BLaER1 treated with 17β-estradiol and CSF1 and Interleukin-3, amounts not matched to agents 10 nM and 100 nM (cell line): ENCODE results near the gene NAA80.

Experiments
- H3K27ac ChIP-seq, 11 experiments: shearing (Covaris generic); formaldehyde crosslinking; 2 replicates each; pipeline ENCODE4 v1.8.1; 2022
- H3K27me3 ChIP-seq, 11 experiments: shearing (Covaris generic); formaldehyde crosslinking; 2 replicates each; pipeline ENCODE4 v1.8.1; 2022
- H3K36me3 ChIP-seq, 11 experiments: shearing (Covaris generic); formaldehyde crosslinking; 2 replicates each; pipeline ENCODE4 v1.8.1; 2022
- H3K4me1 ChIP-seq, 10 experiments: shearing (Covaris generic); formaldehyde crosslinking; 2 replicates each; pipeline ENCODE4 v1.8.1; 2022
- H3K4me2 ChIP-seq, 11 experiments: shearing (Covaris generic); formaldehyde crosslinking; 2 replicates each; pipeline ENCODE4 v1.8.1; 2022
- H3K4me3 ChIP-seq, 10 experiments: shearing (Covaris generic); formaldehyde crosslinking; 2 replicates each; pipeline ENCODE4 v1.8.1; 2022
- H3K9ac ChIP-seq, 11 experiments: shearing (Covaris generic); formaldehyde crosslinking; 2 replicates each; pipeline ENCODE4 v1.8.1; 2022
- H3K9me3 ChIP-seq, 11 experiments: shearing (Covaris generic); formaldehyde crosslinking; replicated peaks in 1 of 11; 2 replicates each; pipeline ENCODE4 v1.8.1; 2022
- H4K20me1 ChIP-seq, 11 experiments: shearing (Covaris generic); formaldehyde crosslinking; 2 replicates each; pipeline ENCODE4 v1.8.1; 2022
- Cebpa-rat ChIP-seq, 11 experiments: shearing (Covaris generic); IDR thresholded peaks; 2 replicates each; pipeline ENCODE4 v1.8.1; 2022

NAA80 gene

DNA sequence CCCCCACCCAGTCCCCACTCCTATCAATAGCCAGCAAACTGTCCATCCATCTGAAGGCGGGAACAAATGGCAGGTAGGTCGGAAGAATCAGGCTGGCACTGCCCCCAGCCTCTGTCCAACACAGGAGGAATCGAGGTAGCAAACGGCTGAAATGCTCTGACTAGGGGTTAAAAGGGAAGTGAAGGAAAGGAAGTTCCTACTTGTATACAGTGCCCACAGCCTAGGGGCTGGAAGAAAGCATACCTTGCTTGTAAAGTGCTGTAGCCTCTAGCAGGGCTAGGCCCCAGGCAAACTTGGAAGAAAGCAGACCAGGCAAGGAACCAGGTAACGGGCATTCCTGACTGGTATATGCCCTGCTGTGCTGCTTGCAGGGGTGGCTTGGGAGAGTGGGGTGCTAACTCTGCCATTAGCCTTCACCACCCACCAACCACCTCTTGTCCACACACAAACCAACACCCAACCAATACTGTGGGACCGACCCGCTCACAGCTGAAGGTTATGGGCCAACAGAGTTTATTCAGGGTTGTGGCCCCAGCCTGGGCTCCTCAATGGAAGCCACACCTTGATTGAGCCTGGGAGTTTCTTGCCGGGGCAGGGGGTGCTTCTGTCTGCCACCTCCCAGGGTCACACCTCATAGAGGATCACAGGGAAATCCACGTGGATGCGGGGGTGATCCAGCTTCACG, 26.4 kb upstream of the NAA80 start:
- peaks cover 25 to 51% (median 35%) of the 10 kb centered on the region in 11 experiments for H3K36me3 ChIP-seq
- no peak for TF ChIP-seq Cebpa-rat (IDR thresholded peaks at IDR 0.05)
- H3K27ac ChIP-seq, result no peak overlapping the region
- H3K9ac ChIP-seq, result peak overlapping the region in 9 of 11 experiments; percentile 15 to 93 (median 85); a peak in 10 of 22 replicates
- no peak overlapping the region for H3K4me3 ChIP-seq
- H3K27me3 ChIP-seq, result no peaks in the 10 kb centered on the region
- H3K9me3 ChIP-seq, result no peaks in the 10 kb centered on the region
- peak overlapping the region in 5 of 11 experiments; percentile 10 to 98 (median 97); a peak in 7 of 22 replicates for H3K4me2 ChIP-seq
- peaks cover 46 to 81% (median 65%) of the 10 kb centered on the region in 10 experiments for H3K4me1 ChIP-seq
- peaks cover 13 to 45% (median 26%) of the 10 kb centered on the region in 11 experiments; a peak in 20 of 22 replicates for H4K20me1 ChIP-seq

DNA sequence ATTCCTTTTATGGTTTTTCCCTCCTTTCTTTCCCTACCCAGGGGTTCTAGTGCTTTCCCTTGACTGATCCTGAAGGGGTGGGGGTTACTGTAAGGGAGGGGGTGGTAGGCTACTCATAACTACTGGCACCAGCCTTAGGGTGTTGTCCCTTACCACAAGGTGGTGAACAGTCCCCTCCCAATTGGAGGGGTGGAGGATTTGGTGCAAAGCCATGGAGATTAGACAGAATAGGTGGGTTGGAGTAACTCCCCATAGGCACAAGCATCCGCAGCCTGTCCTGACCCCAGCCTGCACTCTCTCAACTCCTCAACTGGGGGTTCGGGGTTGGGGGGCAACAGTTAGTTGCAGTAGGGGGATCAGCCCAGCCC, 25.9 kb upstream of the NAA80 start:
- TF ChIP-seq Cebpa-rat (IDR thresholded peaks at IDR 0.05), result no peak
- Histone ChIP-seq H3K9ac (peak overlapping the region in 6 of 11 experiments; percentile 15 to 93 (median 76); a peak in 4 of 22 replicates), H3K4me2 (peak overlapping the region in 3 of 11 experiments; percentile 97 to 98 (median 98); a peak in 4 of 22 replicates), H3K27ac (no peak overlapping the region), H3K27me3 (no peaks in the 10 kb centered on the region), H3K4me1 (peaks cover 51 to 81% (median 68%) of the 10 kb centered on the region in 10 experiments), H3K9me3 (no peaks in the 10 kb centered on the region), H3K4me3 (no peak overlapping the region), H3K36me3 (peaks cover 19 to 46% (median 30%) of the 10 kb centered on the region in 11 experiments), H4K20me1 (peaks cover 7 to 45% (median 26%) of the 10 kb centered on the region in 11 experiments; a peak in 20 of 22 replicates)

DNA sequence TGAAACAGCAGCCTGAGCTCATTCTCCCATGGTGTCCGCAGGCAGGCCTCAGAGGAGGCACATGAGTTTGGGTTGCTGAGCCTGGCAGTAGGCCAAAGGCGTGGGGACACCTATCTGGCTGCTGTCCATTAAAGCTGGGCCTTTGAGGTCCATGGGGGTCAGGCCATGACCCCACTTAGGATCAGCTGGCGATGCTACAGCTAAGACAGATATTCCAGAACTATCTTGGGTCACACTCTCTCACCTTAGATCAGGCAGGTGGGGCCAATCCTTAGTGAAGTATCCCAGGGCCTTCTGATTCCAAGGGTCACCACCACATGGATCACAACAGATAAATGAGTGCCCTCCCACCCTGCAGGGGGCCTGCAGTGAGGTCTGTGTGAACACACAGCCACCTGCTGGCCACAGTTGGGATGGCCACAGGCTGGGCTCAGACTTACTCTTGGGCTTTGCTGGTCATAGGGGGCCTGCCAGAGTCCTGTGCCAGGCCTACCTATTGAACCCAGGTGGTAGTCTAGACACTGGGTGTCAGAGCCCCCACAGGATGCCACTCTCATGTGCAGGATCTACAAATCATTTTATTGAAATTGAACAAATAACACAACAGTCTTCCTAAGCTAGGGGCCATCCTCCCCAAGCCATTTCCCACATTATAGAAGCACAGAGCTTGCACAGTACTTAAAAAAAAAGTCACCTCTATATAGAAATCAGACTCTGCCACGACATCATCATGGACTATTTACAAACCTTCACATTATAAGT, 25.3 kb upstream of the NAA80 start:
- Histone ChIP-seq H3K27ac (peak overlapping the region in 3 of 11 experiments; percentile 31 to 52 (median 42); a peak in 2 of 22 replicates), H3K4me3 (no peak overlapping the region), H3K27me3 (no peaks in the 10 kb centered on the region), H3K9ac (peak overlapping the region in 10 of 11 experiments; percentile 3 to 99 (median 42); a peak in 6 of 22 replicates), H3K4me1 (peaks cover 56 to 82% (median 71%) of the 10 kb centered on the region in 10 experiments), H3K4me2 (peak overlapping the region in 7 of 11 experiments; percentile 90 to 98 (median 97); a peak in 13 of 22 replicates), H3K36me3 (peaks cover 13 to 45% (median 27%) of the 10 kb centered on the region in 11 experiments), H4K20me1 (peaks cover 3 to 45% (median 24%) of the 10 kb centered on the region in 11 experiments; a peak in 18 of 22 replicates), H3K9me3 (no peaks in the 10 kb centered on the region)
- no peak for TF ChIP-seq Cebpa-rat (IDR thresholded peaks at IDR 0.05)

GRCh38 chr3:50323614-50324199, 24.5 kb upstream of the NAA80 start:
- no peak for TF ChIP-seq Cebpa-rat (IDR thresholded peaks at IDR 0.05)
- Histone ChIP-seq H3K27ac (peak overlapping the region in 9 of 11 experiments; percentile 15 to 55 (median 43); a peak in 14 of 22 replicates), H4K20me1 (peaks cover 0 to 50% (median 25%) of the 10 kb centered on the region in 11 experiments; a peak in 16 of 22 replicates), H3K4me2 (peak overlapping the region; percentile 90 to 99 (median 97); a peak in 21 of 22 replicates), H3K4me1 (peaks cover 61 to 82% (median 73%) of the 10 kb centered on the region in 10 experiments), H3K4me3 (0 out of 20 replicates have a peak overlapping the region, but pooled peaks of 1 of the 10 experiments have one; percentile 13), H3K36me3 (peaks cover 7 to 45% (median 31%) of the 10 kb centered on the region in 11 experiments; a peak in 21 of 22 replicates), H3K27me3 (no peaks in the 10 kb centered on the region), H3K9me3 (no peaks in the 10 kb centered on the region), H3K9ac (peak overlapping the region; percentile 3 to 99 (median 47); a peak in 20 of 22 replicates)

GRCh38 chr3:50323092-50323600, 23.9 kb upstream of the NAA80 start:
- Histone ChIP-seq H4K20me1 (peaks cover 0 to 56% (median 28%) of the 10 kb centered on the region in 11 experiments; a peak in 17 of 22 replicates), H3K36me3 (peaks cover 7 to 50% (median 37%) of the 10 kb centered on the region in 11 experiments; a peak in 21 of 22 replicates), H3K9me3 (no peaks in the 10 kb centered on the region), H3K27ac (peak overlapping the region in 9 of 11 experiments; percentile 15 to 99 (median 45); a peak in 14 of 22 replicates), H3K27me3 (no peaks in the 10 kb centered on the region), H3K9ac (peak overlapping the region; percentile 11 to 99 (median 58); a peak in 20 of 22 replicates), H3K4me3 (0 out of 20 replicates have a peak overlapping the region, but pooled peaks of 1 of the 10 experiments have one; percentile 13), H3K4me2 (peak overlapping the region; percentile 90 to 99 (median 97); a peak in 21 of 22 replicates), H3K4me1 (peaks cover 62 to 83% (median 76%) of the 10 kb centered on the region in 10 experiments)
- no peak for TF ChIP-seq Cebpa-rat (IDR thresholded peaks at IDR 0.05)

- H3K9ac ChIP-seq, result peak within 1 kb of the TSS; percentile 93 to 100 (median 99)
Measured at GRCh38 chr3:50322386-50323091, 23.3 kb upstream of the NAA80 start, which contains the start of gene HYAL2. Gene HYAL2, minus strand, starts transcription at chr3:50322745. Its CDS starts 2,256 bp downstream, at chr3:50320489.

DNA sequence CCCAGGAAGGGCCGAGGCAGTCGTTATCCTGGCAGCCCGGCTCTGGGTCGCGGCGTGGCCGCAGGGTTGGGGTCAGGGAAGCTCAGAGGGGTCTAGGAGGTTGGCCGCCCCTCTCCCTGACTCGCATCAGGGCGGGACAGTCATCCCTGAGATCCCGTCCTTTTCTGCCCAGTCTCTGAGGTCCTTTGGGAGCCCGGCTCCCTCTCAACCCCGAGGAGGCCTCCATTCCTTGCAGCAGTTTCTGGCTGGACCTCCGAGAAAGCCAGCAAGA, 22.8 kb upstream of the NAA80 start:
- peak overlapping the region; percentile 90 to 99 (median 97) for H3K4me2 ChIP-seq
- no peaks in the 10 kb centered on the region for H3K9me3 ChIP-seq
- H3K4me1 ChIP-seq, result peaks cover 68 to 89% (median 81%) of the 10 kb centered on the region in 10 experiments
- peak overlapping the region; percentile 73 to 89 (median 78) for H3K4me3 ChIP-seq
- H3K36me3 ChIP-seq, result peaks cover 16 to 61% (median 48%) of the 10 kb centered on the region in 11 experiments; a peak in 21 of 22 replicates
- TF ChIP-seq Cebpa-rat (IDR thresholded peaks at IDR 0.05), result no peak
- H3K27me3 ChIP-seq, result no peaks in the 10 kb centered on the region
- H3K9ac ChIP-seq, result peak overlapping the region; percentile 93 to 100 (median 99); a peak in 21 of 22 replicates
- H3K27ac ChIP-seq, result peak overlapping the region; percentile 94 to 100 (median 99); a peak in 20 of 22 replicates
- peaks cover 0 to 58% (median 35%) of the 10 kb centered on the region in 11 experiments; a peak in 17 of 22 replicates for H4K20me1 ChIP-seq

More at GRCh38 chr3:50322386-50323091, 23.3 kb upstream of the NAA80 start, which contains the start of gene HYAL2:
- Histone ChIP-seq H3K36me3 (peaks cover 11 to 56% (median 43%) of the 10 kb centered on the region in 11 experiments; a peak in 21 of 22 replicates), H3K9me3 (no peaks in the 10 kb centered on the region), H3K27ac (peak within 1 kb of the TSS; percentile 94 to 100 (median 99)), H3K27me3 (no peaks in the 10 kb centered on the region), H3K4me1 (peaks cover 68 to 89% (median 81%) of the 10 kb centered on the region in 10 experiments), H4K20me1 (peaks cover 0 to 58% (median 34%) of the 10 kb centered on the region in 11 experiments; a peak in 17 of 22 replicates), H3K4me3 (peak within 1 kb of the TSS; percentile 73 to 89 (median 78)), H3K4me2 (peak within 1 kb of the TSS; percentile 90 to 99 (median 97))
- no peak for TF ChIP-seq Cebpa-rat (IDR thresholded peaks at IDR 0.05)
